DLD1 (cell line): Measurements from ENCODE around the gene MED12L.

Experiments used
- in situ Hi-C: cut with HindIII; loops from 2 replicates; pipeline ENCODE4 v1.10.0; 2017; ENCODE audit warnings: low sequenced_read_pairs

MED12L gene

GRCh38 chr3:151437906-151438305 is 352.4 kb downstream of the MED12L start:
- in situ Hi-C loops, result no loop called here

- in situ Hi-C loops, result no loop called here
Observed at GRCh38 chr3:151439652-151440125, 354.2 kb downstream of the MED12L start.

- in situ Hi-C loops, result no loop called here
Observed at GRCh38 chr3:151440940-151441339, 355.5 kb downstream of the MED12L start.

DNA sequence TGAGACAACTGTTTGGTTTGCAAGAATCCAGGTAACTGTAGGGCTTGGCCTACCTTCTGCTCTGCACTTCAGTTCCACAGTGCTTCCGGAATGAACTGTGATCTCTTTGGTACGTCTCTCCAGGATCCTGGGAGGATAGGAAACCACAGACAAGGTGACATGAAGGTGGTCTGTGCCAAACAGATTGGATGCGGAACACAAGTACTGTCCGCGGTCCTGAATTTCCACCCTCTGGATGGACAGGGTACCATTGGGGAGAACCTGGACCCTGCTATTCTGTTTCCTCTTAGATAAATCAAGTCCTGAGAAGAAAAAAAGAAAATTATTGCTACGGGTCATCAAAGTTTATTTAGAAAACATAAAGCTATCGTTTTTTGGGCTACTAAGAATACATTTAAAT is 358.1 kb downstream of the MED12L start:
- in situ Hi-C loops, result no loop called here

DNA sequence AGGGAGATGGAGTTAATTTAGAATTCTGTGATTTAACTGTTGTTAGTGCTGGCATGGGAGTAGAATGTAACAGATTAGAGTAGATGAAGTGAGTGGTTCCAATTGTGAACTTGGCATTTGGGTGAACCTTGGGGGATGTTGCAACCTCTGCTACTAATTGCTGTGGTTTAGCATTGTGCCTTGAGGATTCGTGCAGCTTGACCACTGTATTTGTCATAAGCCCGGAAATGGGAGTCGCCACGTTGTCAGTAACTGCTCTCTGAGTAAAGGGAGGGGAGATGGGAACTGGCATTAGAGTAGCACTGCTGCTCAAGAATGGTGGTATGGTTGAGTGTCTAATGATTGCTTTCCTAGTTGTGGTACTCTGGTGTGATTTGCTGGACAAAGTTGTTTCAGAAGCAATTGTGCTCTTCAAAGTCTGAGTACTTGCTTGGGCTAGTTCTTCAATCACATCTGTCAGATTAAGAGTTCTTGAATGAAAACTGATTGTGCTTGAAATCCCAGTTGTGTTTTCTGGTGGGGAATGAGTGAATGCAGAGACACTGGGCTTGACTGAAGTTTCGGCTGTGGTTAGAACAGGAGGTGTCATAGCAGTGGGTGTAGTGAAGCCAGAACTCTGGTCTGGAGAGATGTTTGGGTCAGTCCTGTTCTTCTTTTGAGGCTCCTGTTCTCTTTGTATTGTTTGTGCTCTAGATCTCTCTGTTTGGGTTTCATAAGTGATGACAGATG is 360.0 kb downstream of the MED12L start:
- in situ Hi-C loops, result no loop called here

DNA sequence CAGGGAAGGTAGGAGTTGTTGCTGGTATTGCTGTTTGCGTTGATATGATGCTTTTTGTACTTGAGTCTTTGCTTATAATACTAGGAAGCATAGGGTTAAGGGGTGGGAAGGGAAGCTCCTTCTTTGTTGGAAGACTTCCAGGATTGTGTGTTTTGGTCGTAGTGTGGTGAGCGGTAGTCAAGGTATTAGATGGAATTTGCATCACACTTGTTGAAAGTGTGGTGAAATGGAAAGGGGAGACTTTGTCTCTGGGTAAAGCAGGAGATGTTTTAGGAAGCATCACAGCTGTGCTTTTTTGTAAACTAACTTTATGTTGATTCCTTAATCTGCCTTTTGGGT is 360.5 kb downstream of the MED12L start:
- in situ Hi-C loops, result no loop called here

DNA sequence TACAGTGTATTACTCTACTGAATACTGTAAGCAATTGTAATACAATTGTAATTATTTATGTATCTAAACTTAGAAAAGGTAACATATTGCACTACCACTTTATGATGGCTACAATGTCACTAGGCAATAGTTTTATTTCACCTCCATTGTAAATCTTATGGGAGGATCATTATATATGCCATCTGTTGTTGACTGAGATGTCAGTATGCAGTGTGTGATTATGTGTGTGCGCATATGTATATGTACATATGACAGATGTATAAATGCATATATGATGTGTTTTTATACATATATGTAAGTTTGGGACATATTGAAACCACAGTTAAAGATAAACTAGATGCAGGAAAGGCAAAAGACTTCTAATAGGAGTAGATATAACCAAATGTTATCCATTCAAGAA is 366.9 kb downstream of the MED12L start:
- in situ Hi-C loops, result no loop called here

- in situ Hi-C loops, result no loop called here
Observed at GRCh38 chr3:151452841-151453240, 367.4 kb downstream of the MED12L start.

DNA sequence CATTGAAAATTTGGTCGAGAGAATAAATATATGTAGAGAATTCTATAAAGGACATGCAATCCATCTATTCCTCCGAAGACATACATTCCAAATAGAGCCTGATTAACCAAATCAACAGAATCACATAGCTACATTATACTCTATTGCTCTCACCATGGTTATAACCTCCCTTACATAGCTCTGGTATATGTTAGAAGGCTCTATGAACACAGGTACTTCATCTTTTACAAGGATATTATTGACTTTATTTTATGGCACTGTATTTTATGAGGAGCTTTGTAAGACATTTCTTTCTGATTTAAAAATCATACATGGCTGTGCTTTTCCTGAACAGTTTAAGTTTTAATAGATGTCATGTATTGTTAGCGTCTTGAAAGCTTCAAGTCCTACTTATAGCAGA is 370.6 kb downstream of the MED12L start:
- in situ Hi-C loops, result no loop called here

GRCh38 chr3:151459358-151459757 is 373.9 kb downstream of the MED12L start:
- in situ Hi-C loops, result no loop called here

DNA sequence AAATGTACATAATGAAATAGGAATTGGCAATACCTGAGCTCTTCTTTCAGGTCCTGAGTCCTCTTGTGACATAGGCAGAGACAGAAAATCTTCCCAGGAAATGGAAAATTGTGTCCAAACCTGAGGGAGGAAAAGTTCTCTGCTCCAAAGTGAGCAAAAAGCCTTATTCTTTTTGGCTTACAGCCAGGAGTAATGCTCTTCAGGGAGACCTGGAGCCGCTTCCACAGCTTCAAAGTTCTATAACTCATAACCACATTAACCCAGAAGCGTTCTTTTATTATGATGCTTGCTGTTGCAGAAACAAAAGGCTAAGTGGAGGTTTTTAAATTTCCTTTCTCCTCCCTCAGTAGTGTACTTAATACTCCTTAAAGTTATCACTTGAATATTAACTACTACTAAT is 374.8 kb downstream of the MED12L start:
- in situ Hi-C loops, result no loop called here

GRCh38 chr3:151460774-151461450 is 375.4 kb downstream of the MED12L start, which contains the start of gene IGSF10:
Gene IGSF10 (minus strand): TSS chr3:151461061. CDS start chr3:151458709, 2,352 bp downstream.
- in situ Hi-C loops, result no loop called here

DNA sequence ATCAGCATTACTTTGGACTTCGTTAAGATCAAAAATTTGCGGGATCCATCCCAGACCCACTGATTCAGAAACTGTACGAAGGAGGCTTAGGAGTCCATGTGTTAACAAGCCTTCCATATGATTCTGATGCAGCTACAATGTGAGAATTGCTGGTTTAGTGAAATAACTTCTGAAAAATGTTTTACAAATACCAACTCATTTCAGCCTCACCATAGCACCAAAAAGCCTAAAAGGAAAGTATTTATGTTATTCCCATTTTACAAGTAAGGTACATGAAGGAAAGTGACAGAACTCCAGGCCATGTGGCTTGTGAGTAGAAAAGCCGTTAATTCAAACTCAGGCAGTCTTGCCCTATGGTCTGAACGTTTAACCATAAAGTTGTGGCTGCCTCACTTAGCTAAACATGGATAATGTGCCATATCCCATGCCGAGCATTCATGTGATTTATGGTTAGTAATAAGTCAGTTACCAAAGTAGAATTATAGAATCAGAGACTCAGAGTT is 376.9 kb downstream of the MED12L start:
- in situ Hi-C loops, result no loop called here

GRCh38 chr3:151462991-151463390 is 377.5 kb downstream of the MED12L start:
- in situ Hi-C loops, result no loop called here

DNA sequence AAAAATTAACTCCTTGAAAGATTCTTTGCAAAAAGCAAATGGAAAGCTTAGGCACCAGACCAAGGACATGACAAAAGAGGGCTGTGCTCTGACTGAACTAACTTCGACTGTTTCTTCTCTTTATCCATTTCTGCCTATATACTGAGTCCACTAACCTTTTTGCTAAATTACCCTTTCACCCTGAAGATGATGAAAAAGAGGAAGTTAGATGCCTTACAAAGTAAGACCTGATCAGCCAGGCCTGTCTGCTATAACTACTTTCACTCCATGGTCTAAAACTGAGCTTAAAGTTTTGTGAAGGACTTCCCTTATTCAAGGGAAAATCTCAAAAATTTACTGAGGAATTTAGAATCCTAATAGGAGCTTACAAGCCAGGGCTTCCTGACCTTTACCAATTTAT is 381.6 kb downstream of the MED12L start:
- in situ Hi-C loops, result no loop called here

GRCh38 chr3:151468284-151468917 is 382.9 kb downstream of the MED12L start:
- in situ Hi-C loops, result no loop called here

GRCh38 chr3:151476344-151477018 is 391.0 kb downstream of the MED12L start:
- in situ Hi-C loops, result no loop called here

GRCh38 chr3:151477591-151478334 is 392.3 kb downstream of the MED12L start:
- in situ Hi-C loops, result no loop called here

- in situ Hi-C loops, result no loop called here
Observed at GRCh38 chr3:151478335-151478697, 392.9 kb downstream of the MED12L start.

DNA sequence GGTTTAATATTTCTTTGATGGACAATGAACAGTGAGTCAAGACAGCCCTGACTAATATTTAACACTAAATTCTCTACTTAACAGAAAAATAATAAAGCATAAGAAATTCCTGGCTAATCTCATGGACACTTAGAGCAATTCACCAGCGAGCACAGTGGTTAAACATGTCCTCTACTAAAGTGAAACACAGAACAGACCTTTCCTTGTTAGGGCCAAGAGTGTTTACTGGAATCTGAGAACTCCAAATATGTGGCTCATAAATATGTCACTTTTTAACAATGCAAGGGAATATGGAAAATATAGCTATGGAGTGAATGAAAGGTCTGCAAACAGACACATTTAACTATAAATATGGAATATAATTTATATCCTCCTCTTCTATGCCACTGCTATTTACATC is 394.0 kb downstream of the MED12L start:
- in situ Hi-C loops, result no loop called here

DNA sequence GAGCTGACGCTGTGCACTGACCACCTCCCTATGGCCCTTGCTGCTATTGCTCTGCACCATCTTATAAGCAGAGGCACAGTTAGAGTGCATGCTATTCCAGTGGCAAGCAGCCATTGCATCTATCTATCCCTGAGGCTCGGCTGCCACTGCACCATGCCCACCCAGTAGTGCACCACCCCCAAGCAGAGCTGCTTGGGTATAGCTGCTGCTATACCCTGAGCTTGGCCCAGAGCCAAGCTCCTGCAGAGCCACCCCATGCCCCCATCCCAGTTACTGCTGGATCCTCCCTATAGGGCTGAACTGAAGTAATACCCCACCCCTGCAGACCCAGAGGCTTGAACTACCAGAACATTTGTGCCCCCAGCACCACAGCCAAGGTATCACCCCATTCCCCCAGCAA is 395.0 kb downstream of the MED12L start:
- in situ Hi-C loops, result no loop called here
